Measurements from ENCODE around the gene ODF4.
"Not testable (repeated sequence)": the region's sequence is repeated elsewhere in the genome, so short reads cannot be mapped to it uniquely, and the experiment has no call there.

ODF4 gene

DNA sequence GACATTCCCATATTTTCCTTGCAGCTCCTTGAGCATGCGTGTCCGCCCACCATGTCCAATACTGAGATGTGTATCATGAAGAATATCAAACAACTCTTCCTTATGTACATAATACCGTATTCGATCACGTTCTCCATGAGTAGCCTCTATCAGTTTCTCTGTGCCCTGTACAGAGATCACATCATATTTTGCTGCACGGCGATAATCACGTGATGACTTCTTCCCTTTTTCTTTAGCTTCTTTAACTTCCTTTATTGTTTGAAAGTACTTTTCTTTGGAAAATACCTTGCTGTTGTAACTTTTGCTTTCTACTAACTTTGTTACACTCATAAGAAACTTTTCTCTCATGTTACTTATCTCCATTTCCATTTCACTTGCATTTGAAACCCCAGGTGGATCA lies 30.3 kb downstream of the ODF4 start:
- no peak for DNase-seq

DNA sequence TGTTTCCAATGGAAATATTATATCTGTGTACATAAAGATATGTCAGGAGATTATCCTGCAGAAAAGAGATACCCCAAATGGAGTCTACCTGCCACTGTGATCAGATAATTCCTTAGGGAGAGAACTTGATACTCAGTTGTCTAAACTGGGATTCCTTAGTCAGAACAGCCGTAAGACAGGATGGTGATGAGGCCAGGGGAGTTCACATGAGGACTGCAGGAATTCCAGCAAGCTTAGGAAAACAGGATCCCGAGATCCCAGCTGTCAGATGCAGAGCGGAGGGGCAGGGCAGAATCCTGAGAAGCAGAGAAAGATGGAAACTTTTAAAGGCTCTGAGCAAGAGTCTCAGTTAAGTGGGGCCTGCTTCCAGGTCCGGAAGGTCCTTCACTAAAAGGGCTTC lies 32.1 kb downstream of the ODF4 start:
- no peak for DNase-seq

DNA sequence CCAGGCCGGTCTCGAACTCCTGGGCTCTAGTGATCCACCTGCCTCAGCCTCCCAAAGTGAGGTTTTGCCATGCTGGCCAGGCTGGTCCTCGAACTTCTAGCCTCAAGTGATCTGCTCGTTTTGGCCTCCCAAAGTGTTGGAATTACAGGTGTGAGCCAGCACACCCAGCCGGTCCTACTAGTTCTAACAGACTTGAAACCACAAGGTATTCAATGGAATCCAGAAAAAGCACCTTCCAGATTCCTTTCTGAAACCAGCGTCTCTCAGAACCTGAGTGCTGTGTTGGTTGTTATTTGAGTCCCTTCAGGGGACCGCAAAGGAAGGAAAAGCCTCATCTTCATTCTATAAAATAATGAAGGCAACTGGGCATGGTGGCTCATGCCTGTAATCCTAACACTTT lies 32.8 kb downstream of the ODF4 start:
- DNase-seq, result no peak

DNA sequence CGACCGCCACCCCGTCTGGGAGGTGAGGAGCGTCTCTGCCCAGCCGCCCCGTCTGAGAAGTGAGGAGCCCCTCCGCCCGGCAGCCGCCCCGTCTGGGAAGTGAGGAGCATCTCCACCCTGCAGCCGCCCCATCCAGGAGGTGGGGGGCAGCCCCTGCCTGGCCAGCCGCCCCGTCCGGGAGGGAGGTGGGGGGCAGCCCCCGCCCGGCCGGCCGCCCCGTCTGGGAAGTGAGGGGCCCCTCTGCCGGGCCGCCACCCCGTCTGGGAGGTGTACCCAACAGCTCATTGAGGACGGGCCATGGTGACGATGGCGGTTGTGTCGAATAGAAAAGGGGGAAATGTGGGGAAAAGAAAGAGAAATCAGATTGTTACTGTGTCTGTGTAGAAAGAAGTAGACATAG lies 34.2 kb downstream of the ODF4 start:
- DNase-seq, result not testable (repeated sequence)

DNA sequence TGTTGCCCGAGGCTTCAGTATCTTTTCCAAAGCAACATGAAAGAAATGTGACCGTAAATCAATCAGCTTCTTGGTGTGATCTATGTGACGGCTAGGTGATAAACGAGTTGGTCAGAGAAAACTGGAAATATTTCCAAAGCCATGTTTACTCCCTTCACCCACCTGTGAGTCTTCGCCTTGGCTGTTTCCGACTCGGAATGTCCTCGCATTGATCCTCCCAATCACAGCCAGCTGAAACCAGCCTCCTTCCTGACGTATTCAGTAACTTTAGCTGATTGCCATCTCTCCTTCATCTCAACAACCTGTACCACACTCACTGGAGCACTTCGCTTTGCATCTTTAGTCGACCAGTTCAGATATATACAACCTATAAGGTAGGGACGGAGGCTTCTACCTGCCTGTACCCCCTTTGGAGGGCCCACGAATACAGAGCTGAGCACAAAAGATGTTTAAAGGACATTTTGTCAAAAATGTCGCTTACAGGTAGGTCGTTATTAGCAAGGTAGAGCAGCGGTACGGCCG lies 36.2 kb downstream of the ODF4 start:
- no peak for DNase-seq

DNA sequence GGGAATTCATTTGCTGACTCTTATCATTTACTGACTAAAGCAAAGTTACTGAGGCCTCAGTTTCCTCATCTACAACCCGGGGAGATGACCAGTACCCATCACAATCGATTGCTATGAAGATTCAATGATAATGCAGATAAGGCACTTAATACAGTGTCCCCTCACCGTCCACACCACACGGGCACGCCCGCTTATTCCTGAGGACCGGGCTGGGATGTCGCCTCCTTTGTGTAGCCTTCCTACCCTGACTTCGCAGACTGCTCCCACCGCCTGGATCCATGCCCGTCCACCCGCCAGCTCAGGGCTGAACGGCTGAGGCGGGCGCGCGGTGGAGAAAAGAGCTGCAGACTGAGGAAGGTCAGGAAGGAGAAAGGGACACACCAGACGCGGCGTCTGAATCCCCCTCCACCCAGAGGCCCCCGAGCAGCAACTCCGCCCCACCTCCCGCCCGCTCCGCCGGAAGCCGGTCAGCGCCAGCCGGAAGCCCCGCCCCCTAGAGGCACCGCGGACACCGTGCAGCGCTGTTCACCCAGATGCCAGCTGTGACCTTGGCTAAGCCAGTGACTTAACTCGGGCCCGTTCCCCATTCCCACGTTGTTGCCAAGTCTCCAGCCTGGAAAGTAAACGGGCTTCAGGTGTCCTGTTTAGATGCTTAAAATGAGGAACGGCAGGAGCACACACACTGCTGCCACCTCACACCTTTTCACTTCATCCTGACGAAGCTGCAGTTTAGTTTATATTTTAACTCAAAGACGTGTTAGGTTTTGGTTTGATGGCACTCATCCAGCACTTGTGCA lies 36.8 kb downstream of the ODF4 start, which contains the start of gene KRABD2:
Gene KRABD2 (minus strand): TSS at position 434 of the 797 bp plus-strand sequence.
- DNase-seq, result peak; percentile 92

DNA sequence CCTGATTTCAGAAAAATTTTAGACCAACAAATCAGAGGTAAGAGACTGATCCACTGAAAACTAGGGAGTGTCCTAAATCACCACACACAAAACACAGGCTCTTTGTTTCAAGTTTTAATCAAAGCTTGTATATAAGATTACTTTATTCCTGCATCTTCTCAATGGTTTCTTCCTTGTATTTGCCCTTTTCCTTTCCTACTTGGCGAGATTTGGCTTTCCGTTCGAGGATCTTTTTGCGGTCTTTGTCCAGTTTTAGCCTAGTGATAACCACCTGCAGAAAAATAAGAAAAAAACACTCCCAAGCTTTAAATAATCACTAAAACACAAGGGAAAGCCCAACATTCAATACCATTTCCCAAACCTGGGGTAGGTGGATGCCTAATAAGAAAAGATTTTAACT lies 37.8 kb downstream of the ODF4 start:
- DNase-seq, result no peak

DNA sequence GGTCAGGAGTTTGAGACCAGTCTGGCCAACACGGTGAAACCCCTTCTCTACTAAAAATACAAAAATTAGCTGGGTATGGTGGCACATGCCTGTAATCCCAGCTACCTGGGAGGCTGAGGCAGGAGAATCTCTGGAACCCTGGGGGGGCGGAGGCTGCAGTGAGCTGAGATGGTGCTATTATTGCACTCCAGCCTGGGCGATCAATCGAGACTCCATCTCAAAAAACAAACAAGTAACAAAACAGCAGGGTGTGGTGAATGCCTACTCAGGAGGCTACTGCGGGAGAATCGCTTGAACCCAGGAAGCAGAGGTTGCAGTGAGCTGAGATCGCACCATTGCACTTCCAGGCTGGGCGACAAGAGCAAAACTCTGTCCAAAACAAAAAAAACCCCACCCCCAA lies 38.5 kb downstream of the ODF4 start:
- not testable (repeated sequence) for DNase-seq

DNA sequence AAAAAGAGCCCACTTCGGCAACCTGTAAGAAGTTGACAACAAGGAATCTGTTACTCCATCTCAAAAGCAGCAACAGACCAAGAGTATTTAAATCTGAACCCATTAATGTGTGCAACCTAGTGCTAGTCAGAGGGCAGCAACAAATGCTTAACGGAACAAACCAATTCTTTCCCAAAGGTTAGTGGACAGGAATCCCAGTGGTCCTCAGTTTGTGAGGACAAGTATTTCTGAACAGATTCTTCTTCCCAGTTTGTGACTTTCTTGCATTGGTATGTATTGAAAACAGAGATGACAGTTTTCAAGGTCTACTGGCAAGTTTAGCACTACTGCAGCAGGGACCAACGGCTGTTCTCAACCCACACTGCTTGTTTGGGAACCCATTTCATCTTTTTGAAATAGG lies 40.4 kb downstream of the ODF4 start:
- no peak for DNase-seq

DNA sequence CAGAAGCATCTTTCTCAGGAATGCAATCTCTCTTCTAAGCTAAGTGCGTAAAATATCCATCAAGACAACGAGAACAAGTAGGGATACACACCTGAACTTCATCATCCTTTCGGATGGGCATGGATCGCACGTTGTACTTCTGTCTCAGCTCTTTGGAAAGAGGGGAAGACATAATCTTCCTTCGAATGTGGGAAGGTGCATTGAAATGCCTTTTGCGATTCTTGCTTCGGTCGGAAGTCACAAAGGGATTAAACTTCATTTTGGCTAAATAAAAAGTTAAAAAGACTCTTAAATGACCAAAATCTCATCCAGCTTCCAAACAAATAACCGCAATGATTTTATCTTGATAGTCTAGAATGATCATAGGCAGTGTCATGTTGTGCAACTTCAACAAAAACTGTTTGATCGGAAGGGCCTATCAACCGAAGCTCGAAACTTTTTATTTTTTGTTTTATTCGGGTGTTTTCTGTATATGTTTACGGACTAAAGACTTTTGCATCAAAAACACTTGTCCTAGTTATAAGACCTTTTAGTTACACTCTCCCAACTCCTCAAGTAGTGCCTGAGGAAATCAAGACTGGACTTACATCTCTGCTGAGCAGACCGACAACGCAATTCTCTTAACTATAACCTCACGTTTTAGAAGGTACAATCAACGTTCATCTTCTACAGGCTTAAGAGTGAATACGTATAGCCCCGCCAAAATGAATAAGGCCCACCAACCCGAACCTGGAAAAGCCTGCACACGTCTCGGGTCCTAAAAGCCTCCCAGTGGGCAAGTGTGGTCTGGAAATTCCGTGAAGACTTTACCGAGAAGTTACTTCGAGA lies 42.6 kb downstream of the ODF4 start:
- no peak for DNase-seq

DNA sequence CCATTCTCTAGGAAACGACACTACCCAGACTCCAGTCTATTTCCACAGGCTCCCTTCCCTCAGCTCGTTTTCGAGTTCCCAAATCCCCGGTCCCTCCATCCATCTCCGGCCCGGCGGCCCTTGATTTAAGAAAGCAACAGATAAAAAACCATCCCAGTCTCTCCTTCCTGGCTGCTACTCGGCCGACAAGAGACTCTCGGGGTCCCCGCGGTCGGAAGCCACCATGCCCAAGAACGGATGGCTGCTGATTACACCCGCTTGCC lies 43.2 kb downstream of the ODF4 start:
- no peak for DNase-seq

DNA sequence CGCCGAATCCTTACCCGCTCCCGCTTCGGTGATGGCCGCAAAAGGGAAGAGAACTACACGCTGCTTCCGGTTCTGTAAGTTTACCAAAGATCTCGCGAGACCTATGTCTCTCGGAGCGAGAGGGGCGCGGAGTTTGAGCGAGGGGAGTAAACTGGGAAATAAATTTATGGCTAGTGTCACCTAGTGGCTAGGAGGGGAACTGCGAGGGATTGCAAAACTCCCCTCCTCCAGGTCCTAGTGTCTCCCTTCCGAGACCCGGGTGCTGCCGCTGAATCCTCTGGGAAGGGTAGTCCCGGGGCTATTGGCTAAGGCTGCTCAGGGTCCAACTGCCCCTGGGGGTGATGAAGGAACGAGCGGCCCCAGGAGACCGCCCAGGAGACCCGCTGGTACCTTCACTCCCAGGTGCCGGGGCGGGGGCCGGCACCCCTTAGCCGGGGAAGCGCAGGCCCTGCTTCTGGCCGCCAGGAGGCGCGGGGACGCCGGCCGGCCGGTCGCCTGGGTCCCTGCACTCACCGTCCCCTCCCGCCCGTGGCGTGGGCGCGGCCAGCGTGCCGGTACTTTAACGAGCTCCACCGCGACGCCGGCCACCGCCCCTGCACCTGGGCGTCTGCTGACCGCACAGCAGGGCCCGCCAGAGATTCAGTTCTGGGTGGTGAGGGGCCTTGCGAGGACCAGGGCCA lies 43.6 kb downstream of the ODF4 start, which contains the start of gene RPL26:
Gene RPL26 (minus strand): TSS at position 51 of the 680 bp plus-strand sequence. CDS start 883 bp downstream, outside the sequence.
- peak; percentile 95 for DNase-seq

DNA sequence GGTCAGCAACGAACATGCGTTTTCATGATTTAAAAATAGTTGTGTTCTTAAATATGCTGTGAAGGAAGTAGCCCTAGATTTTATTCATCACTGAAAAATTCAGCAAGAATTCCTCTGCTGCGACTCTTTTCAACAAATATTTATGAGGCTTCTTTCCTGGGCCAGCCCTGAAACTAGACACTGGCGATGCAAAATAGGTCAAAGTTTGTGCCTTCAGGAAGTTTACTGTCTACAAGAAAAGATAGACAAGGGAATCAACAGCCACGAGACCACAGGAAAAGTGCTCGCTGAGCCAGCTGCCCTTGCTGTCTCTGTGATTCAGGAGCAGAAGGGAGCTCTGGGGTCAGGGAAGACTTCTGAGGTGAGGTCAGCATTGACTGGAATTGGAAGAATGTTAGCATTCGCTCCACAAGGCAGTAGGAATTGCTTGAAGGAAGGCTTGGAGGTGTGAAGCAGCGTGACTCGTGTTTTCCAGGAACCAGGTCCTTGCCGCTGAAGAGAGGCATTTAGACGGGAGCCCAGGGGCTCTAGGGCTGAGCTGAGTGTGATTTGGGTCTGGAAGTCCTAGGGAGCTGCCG lies 45.2 kb downstream of the ODF4 start:
- no peak for DNase-seq

DNA sequence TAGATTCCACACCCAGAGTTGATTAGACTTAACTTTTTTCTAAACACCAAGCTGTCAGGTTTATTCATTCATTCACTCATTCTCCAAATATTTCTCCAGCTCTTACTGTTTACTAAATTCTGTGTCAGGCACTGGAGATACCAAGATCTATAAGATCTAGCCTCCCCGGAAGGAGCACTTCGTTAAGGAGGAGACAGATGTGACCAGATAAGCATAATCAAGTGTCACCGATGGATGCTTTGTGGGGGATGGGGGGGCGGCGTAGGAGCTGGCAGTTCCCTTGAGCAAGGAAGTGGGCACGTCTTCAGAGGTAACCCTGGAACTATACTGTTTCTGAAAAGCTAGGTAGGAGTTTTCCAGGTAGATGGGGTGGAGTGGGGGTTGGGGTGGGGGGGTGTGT lies 47.2 kb downstream of the ODF4 start:
- DNase-seq, result no peak

DNA sequence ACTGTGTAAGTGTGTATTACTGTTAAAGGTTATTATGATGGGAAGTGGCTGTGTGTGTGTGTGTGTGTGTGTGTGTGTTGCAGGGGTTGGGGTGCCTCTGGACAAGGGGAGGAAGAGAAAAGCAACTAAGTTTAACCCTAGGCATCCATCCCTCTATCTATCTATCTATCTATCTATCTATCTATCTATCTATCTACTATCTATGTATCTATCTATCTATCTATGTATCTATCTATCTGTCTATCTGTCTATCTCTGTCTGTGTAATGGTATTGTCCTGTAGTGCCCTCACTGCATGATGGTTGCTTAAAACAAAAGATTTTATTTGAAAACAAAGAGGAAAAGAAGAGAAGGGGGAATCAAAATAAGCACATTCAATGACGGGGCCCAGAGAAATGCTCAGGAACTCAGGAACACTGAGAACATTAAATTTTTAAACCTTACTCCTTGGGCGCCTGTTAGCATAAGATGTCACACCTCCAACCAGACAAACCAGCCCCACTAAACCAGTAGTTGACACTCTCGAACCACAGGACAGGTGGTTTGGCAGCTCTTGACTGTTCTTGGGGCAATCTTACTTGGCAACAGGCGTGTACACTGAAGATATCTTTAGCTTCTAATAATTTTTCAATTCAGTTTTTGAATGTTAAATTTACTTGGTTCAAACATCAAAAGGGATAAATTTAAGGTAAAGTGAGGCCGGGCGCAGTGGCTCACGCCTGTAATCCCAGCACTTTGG lies 48.4 kb downstream of the ODF4 start:
- no peak for DNase-seq

DNA sequence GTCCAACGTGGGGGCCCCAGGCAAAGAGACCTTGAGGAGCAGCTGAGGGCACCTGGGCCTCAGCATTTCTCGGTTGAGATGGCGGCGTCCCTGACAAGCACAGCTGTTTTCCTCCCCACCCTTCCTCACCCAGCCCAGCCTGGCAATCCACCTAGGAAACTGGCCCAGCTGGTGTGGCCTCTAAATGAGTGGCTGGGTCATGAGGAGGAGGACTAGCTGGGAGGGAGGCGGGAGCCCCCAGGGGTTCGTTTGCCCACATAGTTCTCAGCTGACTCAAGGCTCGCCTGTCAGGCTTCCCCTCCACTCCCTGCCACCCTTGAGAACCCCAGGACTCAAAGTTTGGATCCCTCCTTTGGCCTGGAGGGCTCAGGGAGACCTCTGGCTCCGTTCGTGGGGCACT lies 52.1 kb downstream of the ODF4 start:
- DNase-seq, result no peak

DNA sequence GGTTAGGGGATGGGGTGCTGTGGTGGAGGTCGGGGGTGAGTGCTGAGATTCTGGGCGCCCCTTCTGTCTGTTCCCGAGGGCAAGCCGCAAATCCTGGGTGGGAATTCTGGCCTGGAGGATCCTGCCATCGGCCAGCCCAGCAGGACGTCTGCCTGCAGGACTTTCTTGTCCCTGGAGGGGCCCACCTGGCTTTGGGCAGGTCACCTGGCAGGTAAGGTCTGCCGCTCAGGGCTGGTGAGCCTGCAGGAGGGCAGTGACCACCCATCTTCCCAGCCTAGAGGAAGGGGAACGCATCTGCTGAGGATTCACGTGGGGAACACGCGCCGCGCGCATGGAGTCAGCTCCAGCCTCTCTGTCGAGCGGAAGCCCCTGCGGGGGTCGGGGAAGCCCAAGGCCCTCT lies 52.6 kb downstream of the ODF4 start:
- no peak for DNase-seq

DNA sequence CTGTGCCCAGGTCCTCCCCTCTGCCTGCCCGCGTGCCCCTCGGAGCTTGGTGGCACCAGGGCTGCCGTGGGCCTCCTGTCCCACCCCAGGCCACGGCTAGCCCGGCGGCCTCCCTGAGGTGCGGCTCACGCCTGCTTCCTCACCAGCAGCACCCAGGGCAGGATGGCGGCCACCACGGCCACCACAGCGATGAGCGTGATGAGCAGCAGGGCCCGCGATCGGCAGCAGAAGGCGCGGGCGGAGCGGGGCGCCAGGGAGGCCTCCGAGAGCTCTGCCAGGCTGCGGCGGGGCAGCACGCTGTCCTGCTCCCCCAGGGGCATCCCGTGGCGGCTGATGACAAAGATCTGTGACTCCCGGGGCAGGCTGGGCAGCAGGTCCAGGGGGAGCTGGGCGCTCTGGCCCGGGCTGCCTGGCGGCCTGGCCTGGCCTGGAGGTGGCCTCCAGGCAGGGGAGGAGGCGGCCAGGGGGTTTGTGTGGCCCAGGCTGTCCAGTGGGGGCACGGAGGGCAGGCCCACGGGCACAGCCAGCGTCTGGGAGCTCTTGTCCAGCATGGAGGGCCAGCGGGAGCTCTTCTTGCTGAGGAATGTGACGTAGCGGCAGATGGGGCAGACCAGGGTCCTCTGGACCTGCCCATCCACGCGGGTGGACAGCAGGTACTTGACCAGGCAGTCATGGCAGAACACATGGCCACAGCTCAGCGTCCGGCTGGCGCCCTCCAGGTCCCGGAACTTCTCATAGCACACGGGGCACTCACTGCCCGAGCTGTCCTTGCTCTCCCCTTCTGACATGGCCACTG lies 53.2 kb downstream of the ODF4 start:
- no peak for DNase-seq

DNA sequence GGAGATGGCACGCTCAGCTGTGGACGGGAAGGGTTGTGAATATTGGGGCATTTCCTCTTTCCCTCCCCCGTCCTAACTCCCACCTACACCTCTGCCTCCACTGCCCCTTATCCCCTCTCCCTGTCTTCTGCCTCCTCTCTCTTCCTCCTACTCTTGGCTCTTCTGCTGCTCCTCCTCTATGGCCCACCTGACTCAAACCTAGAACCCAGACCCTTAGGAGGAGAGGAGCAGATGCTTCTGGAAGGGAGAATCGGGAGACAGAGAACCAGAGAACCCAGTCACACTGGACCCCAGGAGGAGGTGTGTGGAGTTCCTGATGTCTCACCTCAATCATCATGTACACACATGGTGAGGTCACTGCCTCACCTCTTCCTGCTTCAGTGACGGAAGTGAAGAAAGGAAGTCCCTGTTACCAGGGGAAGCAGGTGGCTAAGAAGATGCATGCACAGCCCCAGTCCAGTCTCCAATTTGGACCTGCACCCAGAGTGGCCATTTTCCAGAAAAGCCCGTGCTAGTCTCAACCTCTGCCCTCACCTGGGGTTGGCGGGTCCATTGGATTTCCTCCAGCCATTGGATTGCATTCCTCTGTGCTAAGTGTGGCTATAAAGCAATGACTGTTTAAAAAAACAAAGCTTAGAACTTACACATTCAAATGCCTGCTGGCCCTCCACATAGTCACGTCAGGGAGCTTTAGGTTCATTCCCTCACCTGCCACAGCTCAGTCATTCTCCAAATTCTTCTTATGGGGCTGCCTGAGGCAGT lies 54.0 kb downstream of the ODF4 start:
- DNase-seq, result peak; percentile 58

DNA sequence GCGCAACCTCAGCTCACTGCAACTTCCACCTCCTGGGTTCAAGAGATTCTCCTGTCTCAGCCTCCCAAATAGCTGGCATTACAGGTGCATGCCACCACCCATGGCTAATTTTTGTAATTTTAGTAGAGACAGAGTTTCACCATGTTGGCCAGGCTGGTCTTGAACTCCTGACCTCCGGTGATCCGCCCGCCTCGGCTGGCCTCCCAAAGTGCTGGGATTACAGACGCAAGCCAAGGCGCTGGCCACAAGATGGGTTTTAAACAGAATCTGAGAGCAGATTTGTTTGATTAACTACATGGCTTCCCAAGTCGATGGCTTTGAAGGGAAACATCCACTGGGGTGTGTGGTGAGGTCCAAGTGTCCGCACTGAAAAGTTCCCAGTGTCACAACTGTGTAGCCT lies 54.9 kb downstream of the ODF4 start:
- not testable (repeated sequence) for DNase-seq

Measured in CD4-positive, alpha-beta T cell treated with Interleukin-6 for 4 hours (primary cell).